Epidermal melanocyte (primary cell): Measurements from ENCODE around the gene GJD3.

Experiments used
- DNase-seq: peaks from one replicate; pipeline ENCODE4 v3.0.0; 2011; ENCODE audit warnings: low spot score; ENCODE audit not compliant: insufficient read length

The GJD3 gene

GRCh38 chr17:40323391-40324381, 40.9 kb downstream of the GJD3 start:
- DNase-seq = no peak

GRCh38 chr17:40322358-40323315, 41.9 kb downstream of the GJD3 start:
- peak; percentile 87 for DNase-seq

DNA sequence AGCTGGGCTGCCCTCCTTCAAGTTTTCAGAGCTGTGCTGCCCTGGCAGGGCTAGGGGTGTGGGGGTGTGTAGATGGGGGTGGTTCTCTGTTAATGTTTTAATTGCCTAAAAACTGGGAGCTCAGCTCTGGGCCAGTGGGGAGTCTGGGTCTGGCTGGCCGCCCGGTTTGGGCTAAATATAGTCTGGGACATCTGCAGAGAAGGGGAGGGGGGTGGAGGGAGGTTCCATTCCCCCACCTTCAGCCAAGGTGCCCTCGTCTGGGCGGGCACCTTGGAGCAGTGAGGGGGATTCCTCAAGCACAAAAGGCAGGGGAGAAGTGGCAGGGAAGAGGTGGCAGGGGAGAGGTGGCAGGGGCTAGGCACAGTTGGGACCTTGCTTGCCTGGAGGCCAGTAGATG, 42.6 kb downstream of the GJD3 start:
- DNase-seq = no peak

- DNase-seq = peak; percentile 11
Measured at GRCh38 chr17:40321524-40321929, 43.0 kb downstream of the GJD3 start.

DNA sequence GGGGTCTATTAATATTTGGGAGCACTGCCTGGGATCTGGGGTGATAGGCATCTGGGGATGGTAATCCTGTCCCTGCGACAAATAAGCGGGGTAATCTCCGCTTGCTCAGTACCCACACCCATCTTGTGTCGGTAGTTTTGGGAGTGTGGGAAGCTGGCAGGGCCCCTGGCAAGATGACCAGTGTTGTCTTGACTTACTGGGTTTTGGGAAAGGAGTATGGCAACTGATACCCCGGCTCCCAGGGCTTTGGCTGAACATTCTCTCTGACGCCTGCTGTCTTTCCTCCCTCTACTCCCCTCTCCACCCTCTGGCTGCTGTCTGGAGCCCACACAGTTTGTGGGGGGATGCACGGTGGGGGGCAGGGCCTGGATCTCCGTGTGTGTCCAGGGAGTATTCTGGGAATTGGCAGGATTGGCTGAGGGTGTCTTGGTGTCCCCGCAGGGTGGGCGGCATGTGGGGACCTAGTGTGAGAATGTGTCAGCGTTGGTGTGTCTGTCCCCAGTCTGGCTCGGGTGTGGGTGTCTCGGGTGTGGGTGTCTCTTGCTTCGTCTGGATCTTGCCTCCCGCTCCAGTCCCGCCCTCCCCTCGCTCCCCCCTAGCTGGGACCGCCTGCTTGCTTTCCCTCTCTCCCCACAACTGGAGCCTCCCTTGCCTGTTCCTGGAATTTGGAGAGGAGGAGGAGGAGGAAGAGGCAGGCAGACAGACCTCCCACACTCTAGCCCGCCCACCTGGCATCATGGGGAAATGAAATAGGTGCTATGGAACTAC, 43.6 kb downstream of the GJD3 start:
- peak; percentile 10 for DNase-seq

DNA sequence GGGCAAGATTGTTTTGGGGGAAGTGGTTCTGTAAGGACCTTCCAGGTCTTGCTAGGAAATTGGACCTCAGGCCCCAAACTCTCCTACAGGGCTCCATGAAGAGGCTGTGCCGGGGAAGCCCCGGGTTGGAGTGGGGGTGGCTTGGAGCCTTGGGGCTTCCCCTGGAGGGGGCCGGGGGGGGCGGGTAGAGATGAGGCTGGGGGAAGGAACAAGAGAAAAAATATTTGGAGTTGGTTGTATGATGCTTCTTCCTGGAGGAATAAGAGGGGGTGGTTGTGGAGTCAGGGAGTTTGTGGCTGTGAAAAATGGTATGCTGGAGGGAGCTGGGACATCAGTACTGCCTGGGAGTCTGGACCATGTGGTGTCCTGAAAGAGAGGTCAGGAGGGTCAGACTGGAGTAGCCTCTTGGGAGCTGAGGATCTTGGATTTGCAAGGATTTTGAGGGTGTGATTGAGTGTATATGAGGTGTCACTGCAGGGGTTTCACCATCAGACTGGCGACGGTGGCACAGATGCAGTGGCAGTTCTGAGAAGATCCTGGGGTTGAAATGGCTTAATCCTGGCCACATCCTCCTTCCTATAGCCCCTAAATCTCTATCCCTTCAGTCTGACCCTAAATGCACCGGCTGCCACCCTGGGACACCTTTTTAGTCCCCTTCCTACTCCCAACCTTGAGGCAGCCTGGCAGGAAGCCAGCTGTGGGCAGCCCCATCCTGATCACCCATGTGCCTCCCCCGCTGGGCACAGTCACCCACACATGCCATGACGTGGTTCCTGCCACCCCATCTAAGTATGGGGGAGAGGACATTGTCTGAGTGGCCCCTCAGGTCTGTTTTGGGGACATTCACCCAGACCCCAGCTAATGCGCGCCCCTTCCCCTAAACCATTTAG, 44.6 kb downstream of the GJD3 start:
- no peak for DNase-seq

DNA sequence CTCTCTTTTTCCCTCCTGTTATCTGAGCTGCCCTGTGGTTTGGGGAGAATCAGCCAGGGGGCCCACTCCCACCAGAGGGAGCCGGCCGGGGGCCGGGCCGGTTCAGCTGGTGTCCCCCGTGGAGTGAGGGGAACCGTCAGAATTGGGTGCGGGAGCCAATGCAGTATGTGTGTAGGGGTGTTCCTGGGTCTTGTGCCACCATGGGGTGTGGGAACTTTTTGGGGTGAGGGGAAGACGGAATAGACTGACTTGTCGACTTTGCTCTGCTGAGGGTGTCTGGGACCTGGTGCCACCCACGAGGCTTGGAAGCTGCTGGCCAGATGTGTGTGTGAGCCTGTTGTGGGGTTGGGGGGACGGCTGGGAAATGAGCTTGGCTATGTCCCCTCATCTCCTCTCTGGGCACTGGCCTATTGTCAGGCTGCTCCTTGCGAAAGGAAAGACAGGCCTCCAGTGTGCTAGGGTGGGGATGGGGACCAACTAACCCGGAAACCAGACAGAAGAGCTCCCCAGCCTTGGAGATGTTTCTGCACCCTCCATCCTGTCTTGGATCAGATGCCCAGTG, 45.6 kb downstream of the GJD3 start:
- DNase-seq = peak; percentile 6

DNA sequence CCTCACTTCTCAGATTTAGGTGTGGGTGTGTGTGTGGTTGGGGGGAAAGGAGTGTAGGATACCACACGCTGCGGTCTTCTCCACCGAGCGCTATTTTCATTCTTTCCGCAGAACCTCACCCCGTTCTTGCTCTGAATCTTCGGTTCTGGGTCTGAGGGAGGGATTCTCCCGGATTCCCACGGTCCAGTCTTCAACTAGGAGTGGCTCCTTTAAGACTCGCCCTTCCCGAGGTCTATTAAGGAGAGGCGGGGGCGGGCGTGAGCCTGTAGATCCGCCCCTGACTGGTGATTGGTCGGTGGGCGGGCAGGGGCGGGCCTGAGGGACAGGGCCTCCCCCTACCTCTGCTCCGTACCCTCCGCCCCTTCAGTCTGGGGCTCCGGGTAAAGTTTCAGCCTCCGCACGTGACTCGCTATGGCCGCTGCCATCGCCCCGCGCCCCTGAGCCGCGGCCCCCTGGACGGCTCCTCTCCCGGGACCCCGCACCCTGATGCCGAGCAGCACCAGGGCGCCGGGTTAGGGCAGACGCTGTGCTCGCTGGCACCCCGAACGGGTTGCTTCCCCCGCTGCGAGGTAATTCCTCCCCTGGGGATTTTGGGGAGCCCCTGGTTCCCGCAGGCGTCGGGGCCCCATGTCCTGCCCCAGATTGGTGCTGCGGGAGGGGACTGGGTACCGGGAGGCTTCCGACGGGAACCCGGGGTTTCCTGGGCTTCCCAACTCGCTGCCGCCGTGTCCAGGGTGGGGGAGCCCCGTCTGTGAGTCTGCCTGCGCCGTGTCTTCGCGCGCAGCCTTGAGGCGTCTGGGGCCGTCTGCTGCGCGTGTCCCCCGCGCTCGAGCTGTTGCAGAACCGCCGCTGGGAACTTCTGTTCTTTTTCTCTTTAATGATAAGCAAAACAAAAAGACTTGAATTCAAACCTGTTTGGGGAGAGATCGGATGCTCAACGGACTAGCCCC, 46.4 kb downstream of the GJD3 start:
- DNase-seq = peak; percentile 96

DNA sequence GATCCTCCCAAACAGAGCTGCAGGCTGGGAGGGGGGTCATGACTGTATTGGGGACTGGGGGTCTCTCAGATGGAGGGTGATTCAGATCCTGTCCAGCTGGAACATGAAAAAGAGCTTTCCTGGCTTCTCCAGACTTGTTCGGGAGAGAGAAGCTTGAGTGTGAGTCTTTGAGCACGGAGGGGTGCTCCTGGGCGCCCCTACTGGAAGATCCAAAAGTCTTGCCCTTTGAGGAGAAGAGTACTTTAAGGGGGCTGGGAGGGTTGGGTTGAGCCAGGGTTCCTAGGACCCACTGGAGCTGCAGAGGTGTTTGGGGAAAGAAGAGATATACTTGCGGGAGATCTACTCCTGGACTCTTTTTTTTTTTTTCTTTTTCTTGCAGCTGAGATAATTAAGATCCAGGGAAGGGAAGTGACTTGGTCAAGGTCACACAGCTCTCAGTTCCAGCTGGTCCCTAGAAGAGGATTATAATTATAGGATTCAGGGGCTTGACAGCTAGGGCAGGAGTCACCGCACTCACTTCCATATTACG, 47.1 kb downstream of the GJD3 start:
- peak; percentile 76 for DNase-seq

DNA sequence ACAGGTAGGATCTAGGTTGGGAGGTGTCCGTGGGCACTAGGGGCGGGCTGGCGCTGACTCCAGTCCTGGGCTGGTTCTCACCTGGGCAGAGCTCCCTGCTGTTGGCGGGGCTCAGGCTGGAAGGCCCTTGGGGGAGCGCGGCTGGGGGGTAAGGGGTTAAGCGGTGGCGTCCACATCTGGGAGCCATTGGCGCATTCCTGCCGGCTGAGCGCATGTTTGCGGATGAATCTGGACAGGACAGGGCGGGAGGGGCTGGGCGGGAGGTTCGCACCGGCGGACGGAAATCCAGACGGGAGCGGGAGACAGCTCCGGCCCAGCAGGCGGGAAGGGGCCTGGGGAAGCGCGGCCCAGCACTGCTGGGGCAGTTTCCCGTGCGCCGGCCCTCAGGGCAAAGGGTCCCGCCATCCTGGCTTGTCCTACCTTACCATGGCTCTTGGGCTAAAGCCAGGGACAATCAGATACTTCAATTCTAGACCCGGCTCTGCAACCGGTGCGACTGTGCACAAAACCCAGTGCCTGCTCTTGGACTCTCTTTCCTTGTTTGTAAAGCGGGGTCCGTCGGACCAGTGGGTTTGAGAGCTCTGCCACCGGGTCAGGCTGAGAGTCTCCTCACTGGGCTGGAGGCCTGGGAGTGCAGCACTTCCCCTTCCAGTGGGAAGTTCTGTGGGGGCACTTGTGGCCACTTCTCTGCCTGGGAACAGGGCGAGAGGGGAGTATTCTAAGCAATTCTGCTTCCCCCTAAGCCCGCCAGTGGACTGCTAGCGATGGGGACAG, 47.8 kb downstream of the GJD3 start:
- DNase-seq = peak; percentile 72

DNA sequence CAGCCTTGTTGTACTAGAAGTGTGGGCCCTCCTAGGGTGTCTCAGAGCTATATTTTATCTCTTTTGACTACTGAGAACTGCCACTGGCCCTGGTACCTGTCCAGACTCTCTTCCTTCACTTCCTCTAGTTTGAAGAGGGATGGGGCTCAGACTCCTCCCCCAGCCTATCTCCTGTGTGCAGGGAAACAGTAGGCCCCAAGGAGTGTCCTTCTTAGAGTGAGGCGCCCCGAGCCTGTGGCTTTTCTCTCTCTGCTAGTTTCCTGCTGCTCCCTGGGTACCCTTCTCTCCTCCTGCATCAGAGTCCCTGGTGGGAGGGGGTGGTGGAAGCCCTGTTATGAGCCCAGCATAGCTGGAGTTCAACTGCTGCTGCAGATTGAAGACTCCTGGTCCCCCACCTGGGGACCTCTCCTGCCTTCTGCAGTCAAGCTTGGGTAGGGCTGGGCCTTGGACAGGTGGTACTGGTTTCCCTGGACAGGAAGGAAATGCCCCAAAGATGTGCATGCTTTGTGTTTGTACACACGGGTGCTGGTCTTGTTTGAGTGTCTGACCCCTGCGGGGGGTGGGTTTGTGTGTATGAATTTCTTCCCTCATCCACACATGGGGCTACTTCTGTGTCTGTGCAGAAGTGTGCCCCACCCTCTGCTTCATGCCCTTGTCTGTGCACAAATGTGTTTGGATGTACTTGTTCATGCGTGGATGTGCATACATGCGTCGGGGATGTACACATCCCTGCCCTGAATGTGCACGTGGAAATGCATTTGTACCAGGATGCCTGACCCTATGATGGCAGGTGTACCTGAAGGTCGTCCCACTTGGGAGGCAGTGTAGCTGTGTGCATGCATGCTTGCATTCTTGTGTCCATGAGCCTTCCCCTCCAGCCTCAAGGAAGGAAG, 48.6 kb downstream of the GJD3 start:
- peak; percentile 10 for DNase-seq

GRCh38 chr17:40315206-40315605, 49.3 kb downstream of the GJD3 start:
- no peak for DNase-seq

GRCh38 chr17:40314584-40314956, 50.0 kb downstream of the GJD3 start:
- peak; percentile 21 for DNase-seq

DNA sequence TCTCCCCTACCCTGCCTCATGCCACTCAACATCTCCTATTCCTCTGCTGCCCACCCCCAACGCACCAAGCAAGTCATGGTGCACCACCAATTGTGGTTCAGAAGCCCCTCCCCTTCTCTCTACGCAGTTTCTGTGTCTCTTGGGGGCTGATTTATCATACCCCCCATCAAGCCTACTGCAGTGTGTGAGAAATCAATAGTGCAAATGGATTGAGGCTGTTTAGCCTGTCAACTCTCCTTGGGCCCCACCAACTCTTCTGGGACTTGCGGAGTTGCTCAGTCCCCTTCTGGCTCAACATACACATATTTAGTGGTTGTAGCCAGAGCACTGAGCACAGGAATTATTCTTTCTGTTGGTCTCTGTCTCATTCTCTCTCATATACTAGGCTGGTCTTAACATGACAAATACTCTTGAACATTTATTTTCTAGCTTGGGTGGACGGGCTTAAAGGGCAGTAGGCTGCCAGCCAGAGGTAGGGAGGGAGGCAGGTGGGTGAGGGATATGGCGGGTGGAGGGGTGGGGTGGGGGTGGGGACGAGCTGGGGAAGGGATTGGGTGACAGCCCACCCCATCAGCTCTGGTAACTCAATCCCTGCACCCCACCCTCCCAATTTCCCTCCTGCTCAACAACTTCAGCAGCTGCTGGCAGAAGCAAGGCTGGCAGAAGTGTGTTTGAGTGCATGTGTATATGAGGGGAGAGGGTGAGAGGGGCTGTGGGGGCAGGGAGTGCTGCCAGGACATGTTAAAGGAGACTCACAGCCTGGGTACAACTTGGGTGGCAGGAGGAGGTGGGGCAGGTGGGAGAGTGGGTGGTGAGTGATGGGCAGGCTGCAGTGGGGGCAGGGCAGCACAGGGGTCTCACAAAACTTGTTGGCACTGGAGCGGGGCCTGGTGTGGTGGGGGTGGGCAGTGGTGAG, 50.6 kb downstream of the GJD3 start:
- peak; percentile 11 for DNase-seq
